Hepatocyte (in vitro differentiated cells): ENCODE data around the gene D2HGDH. TPM values are rescaled to one million over a fixed set of nuclear protein-coding genes. Genes with fewer than 3 reads are reported as not detected.

Experiments used
- DNase-seq: peaks from one replicate; pipeline ENCODE4 v3.0.0-alpha.2; 2016; ENCODE audit warnings: low spot score
- H2AFZ ChIP-seq: fragments of 200-600 bp; sonication (generic); 2 replicates; pipeline ENCODE4 v1.6.0; 2016; ENCODE audit warnings: antibody characterized with exemption, mild to moderate bottlenecking
- H3K27ac ChIP-seq: fragments of 200-600 bp; sonication (generic); 2 replicates; pipeline ENCODE4 v1.5.1; 2016; ENCODE audit warnings: mild to moderate bottlenecking
- H3K27me3 ChIP-seq: fragments of 200-600 bp; sonication (generic); 2 replicates; pipeline ENCODE4 v1.6.1; 2016
- H3K36me3 ChIP-seq: fragments of 200-600 bp; sonication (generic); replicated peaks from 2 replicates; pipeline ENCODE4 v1.5.1; 2016; ENCODE audit warnings: low read depth; ENCODE audit not compliant: insufficient read depth
- H3K4me1 ChIP-seq: fragments of 200-600 bp; sonication (generic); 2 replicates; pipeline ENCODE4 v1.5.1; 2016; ENCODE audit warnings: mild to moderate bottlenecking, moderate library complexity; ENCODE audit not compliant: insufficient read depth
- H3K4me2 ChIP-seq: fragments of 200-600 bp; sonication (generic); 2 replicates; pipeline ENCODE4 v1.6.0; 2016
- H3K4me3 ChIP-seq: fragments of 200-600 bp; sonication (generic); 2 replicates; pipeline ENCODE4 v1.5.1; 2016; ENCODE audit warnings: mild to moderate bottlenecking
- H3K79me2 ChIP-seq: fragments of 200-600 bp; sonication (generic); 2 replicates; pipeline ENCODE4 v1.6.0; 2017; ENCODE audit warnings: mild to moderate bottlenecking
- H3K9me2 ChIP-seq: fragments of 200-600 bp; sonication (generic); replicated peaks from 2 replicates; pipeline ENCODE4 v1.6.0; 2017; ENCODE audit warnings: mild to moderate bottlenecking; ENCODE audit not compliant: insufficient read depth
- H3K9me3 ChIP-seq: fragments of 200-600 bp; sonication (generic); 2 replicates; pipeline ENCODE4 v1.5.1; 2016; ENCODE audit warnings: low read depth, mild to moderate bottlenecking
- H4K20me1 ChIP-seq: fragments of 200-600 bp; sonication (generic); 2 replicates; pipeline ENCODE4 v1.6.0; 2016; ENCODE audit warnings: mild to moderate bottlenecking; ENCODE audit not compliant: insufficient read depth, poor library complexity, severe bottlenecking
- EZH2 ChIP-seq: fragments of 200-600 bp; sonication (generic); IDR thresholded peaks from 2 replicates; pipeline ENCODE4 v1.6.1; 2016; ENCODE audit warnings: antibody characterized with exemption, mild to moderate bottlenecking, borderline replicate concordance
- EZH2phosphoT487 ChIP-seq: fragments of 200-600 bp; sonication (generic); IDR thresholded peaks from one replicate; pipeline ENCODE4 v1.6.1; 2018; ENCODE audit warnings: antibody characterized with exemption, mild to moderate bottlenecking, low read depth, moderate library complexity; ENCODE audit not compliant: unreplicated experiment, severe bottlenecking
- WGBS: methylation state at CpG from one replicate; pipeline ENCODE4 v1.1.6; 2016; ENCODE audit warnings: low lambda C conversion rate; ENCODE audit errors: missing lambda C conversion rate; 5-methylcytosine and 5-hydroxymethylcytosine counted together
- polyA plus RNA-seq: library from polyadenylated mRNA; unstranded; fragments of >200 nt; fragmentation: Nextera tagmentation; extraction: Ambion mirVana; gene quantifications from 2 replicates; pipeline ENCODE4 v1.2.1, GENCODE V29; 2016
- total RNA-seq: library from RNA; depleted of rRNA; stranded (reverse); fragments of >200 nt; gene quantifications from 2 replicates; pipeline ENCODE4 v1.2.3, GENCODE V29; 2014
- TF ChIP-seq, protein P1 (sequence below): fragments of 200-600 bp; sonication (generic); IDR thresholded peaks from 2 replicates; pipeline ENCODE4 v1.5.1; 2016; ENCODE audit warnings: antibody characterized with exemption, mild to moderate bottlenecking; ENCODE audit not compliant: poor library complexity

Gene D2HGDH
- total and polyA plus RNA-seq, 2 experiments from 2014 or later = 12.9 to 41.2 TPM

GRCh38 chr2:241812730-241813643, 78.6 kb downstream of the D2HGDH start:
- Histone ChIP-seq H3K27me3 (no peaks in the 10 kb centered on the region), H3K36me3 (no peaks in the 10 kb centered on the region), H3K4me1 (peaks cover 14% of the 10 kb centered on the region), H3K9me2 (no peaks in the 10 kb centered on the region), H3K79me2 (no peaks in the 10 kb centered on the region), H3K27ac (no peak overlapping the region), H3K4me2 (no peak overlapping the region), H2AFZ (no peak overlapping the region), H3K9me3 (no peaks in the 10 kb centered on the region), H3K4me3 (no peak overlapping the region), H4K20me1 (no peaks in the 10 kb centered on the region)
- DNase-seq = no peak
- 92% methylated on average over 40 of the region's 40 CpGs for WGBS
- TF ChIP-seq EZH2 (no peak), EZH2phosphoT487 (no peak)
- TF ChIP-seq, protein P1, sequence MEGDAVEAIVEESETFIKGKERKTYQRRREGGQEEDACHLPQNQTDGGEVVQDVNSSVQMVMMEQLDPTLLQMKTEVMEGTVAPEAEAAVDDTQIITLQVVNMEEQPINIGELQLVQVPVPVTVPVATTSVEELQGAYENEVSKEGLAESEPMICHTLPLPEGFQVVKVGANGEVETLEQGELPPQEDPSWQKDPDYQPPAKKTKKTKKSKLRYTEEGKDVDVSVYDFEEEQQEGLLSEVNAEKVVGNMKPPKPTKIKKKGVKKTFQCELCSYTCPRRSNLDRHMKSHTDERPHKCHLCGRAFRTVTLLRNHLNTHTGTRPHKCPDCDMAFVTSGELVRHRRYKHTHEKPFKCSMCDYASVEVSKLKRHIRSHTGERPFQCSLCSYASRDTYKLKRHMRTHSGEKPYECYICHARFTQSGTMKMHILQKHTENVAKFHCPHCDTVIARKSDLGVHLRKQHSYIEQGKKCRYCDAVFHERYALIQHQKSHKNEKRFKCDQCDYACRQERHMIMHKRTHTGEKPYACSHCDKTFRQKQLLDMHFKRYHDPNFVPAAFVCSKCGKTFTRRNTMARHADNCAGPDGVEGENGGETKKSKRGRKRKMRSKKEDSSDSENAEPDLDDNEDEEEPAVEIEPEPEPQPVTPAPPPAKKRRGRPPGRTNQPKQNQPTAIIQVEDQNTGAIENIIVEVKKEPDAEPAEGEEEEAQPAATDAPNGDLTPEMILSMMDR = no peak

DNA sequence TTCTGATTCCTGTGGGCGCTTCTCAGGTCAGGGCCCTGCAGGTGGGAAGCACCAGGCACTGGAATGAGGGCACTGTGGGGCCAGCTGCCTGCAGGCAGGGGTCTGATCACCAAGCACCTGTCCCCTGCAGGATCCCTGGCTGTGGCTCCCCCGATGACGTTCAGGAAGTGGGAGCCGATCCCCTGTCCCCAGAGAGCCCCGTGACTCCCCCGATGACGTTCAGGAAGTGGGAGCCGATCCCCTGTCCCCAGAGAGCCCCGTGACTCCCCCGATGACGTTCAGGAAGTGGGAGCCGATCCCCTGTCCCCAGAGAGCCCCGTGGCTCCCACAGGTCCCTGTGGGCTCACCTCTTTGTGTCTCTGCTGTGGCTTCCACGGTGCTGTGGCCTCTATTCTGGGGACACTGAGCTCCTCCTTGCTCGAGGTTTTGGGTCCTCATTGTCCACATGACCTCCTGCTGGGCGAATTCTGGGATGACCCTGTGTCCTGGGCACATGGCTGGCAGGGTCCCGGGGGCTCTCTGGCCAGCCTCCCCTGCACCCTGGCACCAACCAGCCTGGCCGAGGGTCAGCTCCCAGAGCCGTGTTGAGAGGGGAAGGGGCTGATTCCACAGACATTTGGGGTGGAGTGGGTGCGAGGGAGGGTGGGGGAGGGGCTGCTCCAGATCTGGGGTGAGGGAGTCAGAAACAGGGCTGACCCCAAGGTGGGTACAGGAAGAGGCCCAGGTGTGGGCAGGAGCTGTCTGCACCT, 79.4 kb downstream of the D2HGDH start:
- no peaks in the 10 kb centered on the region for H3K27me3 ChIP-seq
- no peaks in the 10 kb centered on the region for H3K36me3 ChIP-seq
- 90% methylated on average over 18 of the region's 20 CpGs for WGBS
- DNase-seq = no peak
- H3K79me2 ChIP-seq = no peaks in the 10 kb centered on the region
- H4K20me1 ChIP-seq = no peaks in the 10 kb centered on the region
- no peak overlapping the region for H3K4me3 ChIP-seq
- H3K9me2 ChIP-seq = no peaks in the 10 kb centered on the region
- H3K9me3 ChIP-seq = no peaks in the 10 kb centered on the region
- H3K27ac ChIP-seq = no peak overlapping the region
- H3K4me2 ChIP-seq = no peak overlapping the region
- TF ChIP-seq, protein P1 = no peak
- TF ChIP-seq EZH2phosphoT487 (no peak), EZH2 (no peak)
- H2AFZ ChIP-seq = no peak overlapping the region
- H3K4me1 ChIP-seq = peaks cover 6% of the 10 kb centered on the region

- TF ChIP-seq EZH2 (no peak), EZH2phosphoT487 (no peak)
- TF ChIP-seq, protein P1 = no peak
- Histone ChIP-seq H3K9me3 (no peaks in the 10 kb centered on the region), H3K4me2 (no peak overlapping the region), H4K20me1 (no peaks in the 10 kb centered on the region), H3K36me3 (no peaks in the 10 kb centered on the region), H3K27me3 (no peaks in the 10 kb centered on the region), H3K4me1 (peaks cover 2% of the 10 kb centered on the region), H3K79me2 (no peaks in the 10 kb centered on the region), H3K27ac (no peak overlapping the region), H2AFZ (no peak overlapping the region), H3K4me3 (no peak overlapping the region), H3K9me2 (no peaks in the 10 kb centered on the region)
- no peak for DNase-seq
- 98% methylated on average over 8 of the region's 17 CpGs for WGBS
Measured at GRCh38 chr2:241814393-241814642, 79.9 kb downstream of the D2HGDH start.
